GM19193 (cell line): ENCODE results near the gene ABTB2.

Source experiments
- POLR2A ChIP-seq: IDR thresholded peaks from 4 replicates; pipeline ENCODE4 v1.6.1; 2011; ENCODE audit not compliant: insufficient read depth, insufficient read length; ENCODE audit errors: extremely low read depth

Gene ABTB2

DNA sequence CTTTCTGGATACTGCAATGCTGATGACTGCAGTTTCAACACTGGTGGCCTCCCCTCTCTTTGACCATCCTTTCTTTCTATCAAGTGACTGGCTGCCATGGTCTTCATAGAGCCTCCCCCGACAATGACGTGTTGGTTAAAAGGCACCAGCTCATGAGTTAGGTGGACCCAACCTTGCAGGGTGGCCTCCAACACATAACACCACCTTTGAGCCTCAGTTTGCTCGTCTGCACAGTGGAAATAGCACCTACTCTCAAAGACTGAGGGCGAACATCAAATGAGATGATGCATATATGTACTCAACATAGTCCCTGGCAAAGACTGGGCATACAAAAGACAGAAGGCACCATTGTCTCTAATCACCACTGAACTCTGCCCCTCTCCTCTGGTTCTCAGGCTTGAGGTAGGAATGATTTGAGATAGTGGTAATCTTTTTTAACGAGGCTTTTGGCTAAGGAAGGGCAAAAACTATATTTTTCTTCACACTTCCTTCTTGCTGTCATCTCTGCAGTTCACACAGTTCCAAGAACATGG lies 133.3 kb downstream of the ABTB2 start:
- no peak for TF ChIP-seq POLR2A

DNA sequence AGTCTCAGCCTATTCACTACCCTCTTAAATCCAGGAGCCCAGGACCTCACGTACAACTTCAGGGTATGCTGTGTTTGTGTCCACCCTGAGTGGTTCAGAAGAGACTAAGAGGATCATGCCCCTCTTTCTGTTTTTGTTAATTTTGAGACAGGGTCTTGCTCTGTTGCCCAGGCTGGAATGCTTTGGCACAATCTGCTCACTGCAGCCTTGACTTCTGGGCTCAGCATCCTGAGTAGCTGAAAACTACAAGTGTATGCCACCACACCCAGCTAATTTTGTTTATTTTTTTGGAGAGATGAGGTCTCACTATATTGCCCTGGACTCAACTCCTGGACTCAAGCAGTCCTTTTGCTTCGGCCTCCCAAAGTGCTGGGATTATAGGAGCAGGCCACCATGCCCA lies 133.9 kb downstream of the ABTB2 start:
- no peak for TF ChIP-seq POLR2A

DNA sequence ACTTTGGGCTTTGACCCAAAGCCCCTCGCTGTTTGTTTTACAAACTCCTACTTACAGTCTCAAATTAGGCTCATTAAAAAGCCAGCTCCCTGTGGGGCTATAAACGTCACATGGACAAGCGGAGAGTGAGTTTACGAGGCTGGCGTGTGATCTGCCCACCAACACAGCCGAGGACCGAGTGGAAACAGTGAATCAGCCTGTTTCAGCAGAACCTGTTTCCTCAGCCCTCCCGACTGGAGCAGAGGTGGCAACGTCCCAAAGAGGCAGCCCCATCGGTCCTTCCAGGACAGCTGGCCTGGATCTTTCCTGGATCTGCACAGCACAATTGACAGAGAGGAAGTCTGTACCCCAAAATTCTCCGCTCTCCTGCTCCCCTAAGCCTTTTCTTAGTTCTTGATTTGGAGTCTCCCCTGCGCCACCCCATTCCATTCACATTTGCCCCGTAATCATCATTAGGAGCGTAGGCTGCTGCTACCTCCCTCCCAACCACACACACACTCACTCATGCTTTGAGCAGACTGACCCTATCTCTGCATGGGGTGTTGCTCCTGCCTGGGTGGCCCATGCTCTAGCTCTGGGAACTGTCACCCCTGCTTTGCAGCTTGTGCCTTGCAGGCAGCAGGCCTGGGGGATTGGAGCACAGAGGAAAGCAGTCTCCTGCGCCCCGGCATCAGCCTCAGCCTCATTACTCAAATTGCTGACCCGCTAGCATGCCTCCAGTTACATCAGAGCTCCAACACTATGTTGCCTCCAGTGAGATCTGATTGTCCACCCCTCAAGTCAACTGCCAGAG lies 134.6 kb downstream of the ABTB2 start:
- TF ChIP-seq POLR2A: no peak

DNA sequence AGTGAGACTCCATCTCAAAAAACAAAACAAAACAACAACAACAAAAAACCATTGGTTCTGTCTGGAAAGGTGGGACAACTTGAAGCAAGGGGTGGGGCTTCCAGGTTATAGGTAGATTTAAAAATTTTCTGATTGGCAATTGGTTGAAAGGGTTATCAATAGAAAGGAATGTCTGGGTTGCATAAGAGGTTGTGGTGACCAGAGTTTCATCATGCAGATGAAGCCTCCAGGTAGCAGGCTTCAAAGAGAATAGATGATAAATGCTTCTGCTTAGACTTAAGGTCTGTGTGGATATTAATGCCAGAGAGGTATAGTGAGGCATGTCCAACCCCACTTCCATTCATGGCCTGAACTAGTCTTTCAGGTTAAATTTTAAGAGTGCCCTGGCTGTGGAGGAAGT lies 135.8 kb downstream of the ABTB2 start:
- no peak for TF ChIP-seq POLR2A

DNA sequence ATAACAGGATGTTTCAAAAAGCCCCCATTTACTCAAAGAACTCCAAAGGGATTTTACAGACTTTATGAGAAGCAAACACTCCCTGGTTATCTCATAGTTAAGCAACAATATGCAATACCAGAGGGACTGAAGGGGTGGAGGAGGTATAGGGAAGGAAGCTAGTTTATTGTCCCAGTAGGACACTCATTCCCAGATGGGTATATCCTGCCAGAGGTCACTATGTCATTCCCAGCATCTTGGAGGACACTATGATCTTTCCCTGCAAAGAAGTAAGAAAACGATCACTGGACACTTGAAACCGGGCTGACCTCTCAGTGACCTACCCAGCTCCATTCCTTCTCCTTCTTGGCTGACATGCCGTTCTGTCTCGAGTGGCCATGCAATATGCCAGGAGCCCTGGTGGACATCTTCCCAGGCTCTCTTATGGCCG lies 137.9 kb downstream of the ABTB2 start:
- TF ChIP-seq POLR2A: no peak

DNA sequence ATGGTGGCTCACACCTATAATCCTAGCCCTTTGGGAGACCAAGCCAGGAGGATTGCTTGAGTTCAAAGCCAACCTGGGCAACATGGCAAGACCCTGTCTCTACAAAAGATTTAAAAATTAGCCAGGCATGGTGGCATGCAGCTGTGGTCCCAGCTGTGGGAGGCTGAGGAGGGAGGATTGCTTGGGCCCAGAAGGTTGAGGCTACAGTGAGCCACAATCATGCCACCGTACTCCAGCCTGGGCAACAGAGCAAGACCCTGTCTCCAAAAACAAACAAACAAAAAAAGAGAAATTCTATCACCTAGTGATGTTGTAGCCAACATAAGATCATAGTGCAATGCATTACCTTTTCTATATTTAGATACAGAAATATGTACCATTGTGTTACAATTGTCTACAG lies 138.5 kb downstream of the ABTB2 start:
- TF ChIP-seq POLR2A: no peak

DNA sequence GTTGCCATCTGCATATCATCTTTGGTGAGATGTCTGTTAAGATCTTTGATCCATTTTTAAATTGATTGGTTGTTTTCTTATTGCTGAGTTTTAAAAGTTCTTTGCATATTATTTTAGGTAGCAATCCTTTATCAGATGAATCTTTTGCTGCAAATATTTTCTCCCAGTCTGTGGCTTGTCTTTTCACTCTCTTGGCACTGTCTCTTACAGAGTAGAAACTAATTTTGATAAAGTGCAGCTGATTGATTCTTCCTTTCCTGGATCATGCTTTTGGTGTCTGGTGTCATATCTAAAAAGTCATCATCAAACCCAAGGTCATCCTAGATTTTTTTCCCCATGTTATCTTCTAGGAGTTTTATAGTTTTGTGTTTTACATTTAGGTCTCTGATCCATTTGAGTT lies 139.7 kb downstream of the ABTB2 start:
- no peak for TF ChIP-seq POLR2A

DNA sequence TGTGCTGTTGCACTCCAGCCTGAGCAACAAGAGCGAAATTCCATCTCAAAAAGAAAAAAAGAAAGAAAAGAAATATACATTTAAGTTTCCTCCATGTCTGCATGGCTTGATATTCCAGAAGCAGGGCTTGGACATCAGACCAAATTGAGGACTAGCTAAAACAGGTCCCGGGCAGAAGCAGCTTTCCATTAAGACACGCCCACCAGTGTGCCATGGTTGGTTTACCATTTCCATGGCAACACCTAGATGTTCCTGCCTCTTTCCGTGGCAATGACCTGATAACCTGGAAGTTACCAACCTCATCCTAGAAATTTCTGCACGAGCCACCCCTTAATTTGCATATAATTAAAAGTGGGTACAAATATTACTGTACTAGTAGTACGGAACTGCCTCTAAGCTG lies 141.1 kb downstream of the ABTB2 start:
- TF ChIP-seq POLR2A: no peak

DNA sequence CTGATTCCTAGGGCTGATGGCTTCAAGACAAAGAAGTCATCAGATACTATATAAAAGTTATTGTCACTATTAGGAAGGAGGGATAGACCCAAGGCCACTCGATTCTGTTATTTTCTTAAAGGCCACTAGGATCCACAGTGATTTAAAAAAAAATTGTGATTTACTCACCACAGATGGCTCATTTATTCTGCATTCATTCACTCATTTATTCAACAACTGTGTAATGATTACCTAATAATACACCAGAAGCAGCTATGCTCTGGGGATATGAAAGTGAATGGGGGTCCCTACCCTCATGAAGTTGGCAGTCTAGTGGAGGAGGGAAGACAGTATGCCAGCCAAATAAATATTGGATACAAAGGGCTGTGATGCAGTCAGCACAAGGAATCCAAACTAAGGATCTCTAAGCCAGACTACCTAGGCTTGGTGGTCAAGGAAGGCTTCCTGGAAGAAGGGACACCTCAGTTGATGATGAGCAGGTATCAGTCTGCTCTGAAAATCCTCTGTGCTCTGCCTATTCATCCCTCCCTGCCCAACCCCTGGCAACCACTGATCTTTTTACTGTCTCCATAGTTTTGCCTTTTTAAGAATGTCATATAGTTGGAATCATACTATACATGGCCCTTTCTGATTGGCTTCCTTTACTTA lies 141.9 kb downstream of the ABTB2 start:
- TF ChIP-seq POLR2A: no peak

DNA sequence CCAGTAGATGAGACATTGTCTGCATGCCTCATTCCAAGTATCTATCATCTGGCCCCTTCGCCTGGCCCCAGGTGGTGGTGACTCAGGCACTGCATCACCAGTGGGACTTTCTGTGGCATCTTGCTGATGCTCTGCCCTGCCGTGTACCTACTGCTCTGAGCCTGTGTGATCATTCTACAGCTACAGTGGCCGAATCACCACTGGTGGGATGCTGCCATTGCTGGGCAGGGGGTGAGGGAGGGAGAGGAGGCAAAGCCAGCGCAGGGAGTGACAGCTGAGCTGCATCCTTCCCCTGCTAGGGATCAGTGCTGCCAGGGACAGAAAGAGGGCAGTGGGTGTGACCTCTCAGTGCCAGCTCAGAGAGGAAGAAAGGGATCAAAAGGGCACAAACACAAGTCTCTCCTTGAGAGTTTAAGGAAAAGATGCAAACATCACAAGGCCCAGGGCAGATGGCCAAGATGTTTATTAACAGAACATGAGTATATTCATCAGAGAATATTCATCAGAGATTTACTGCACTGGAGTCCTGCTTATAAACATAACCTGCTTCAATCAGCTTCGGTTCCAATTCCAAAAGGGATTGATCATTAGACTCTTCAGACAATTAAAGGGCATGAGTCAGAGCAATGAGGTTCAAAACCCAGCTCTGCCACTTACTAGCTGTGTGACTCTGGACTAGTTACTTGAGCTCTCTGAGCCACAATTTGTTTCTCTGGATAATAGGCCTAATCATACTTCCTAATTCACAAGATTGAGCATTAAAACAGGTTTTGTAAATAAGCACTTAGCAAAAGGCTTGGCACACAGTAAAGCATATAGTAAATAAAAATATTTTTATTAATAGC lies 142.6 kb downstream of the ABTB2 start:
- no peak for TF ChIP-seq POLR2A

DNA sequence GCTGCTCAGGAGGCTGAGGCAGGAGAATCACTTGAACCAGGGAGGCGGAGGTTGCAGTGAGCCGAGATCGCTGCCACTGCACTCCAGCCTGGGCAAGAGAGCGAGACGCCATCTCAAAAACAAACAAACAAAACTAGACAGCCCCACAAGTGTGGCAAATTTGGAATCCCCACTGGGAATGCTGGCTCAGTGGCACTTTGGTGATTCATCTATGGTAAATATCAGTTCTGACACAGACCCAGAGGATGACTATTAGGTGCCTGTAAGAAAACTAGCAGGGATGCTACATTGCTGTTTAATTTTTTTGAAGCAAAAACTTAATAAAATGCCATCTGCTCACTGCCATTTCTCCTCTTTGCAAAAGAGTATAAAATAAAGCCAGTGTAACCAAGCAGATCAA lies 144.4 kb downstream of the ABTB2 start:
- TF ChIP-seq POLR2A: no peak

DNA sequence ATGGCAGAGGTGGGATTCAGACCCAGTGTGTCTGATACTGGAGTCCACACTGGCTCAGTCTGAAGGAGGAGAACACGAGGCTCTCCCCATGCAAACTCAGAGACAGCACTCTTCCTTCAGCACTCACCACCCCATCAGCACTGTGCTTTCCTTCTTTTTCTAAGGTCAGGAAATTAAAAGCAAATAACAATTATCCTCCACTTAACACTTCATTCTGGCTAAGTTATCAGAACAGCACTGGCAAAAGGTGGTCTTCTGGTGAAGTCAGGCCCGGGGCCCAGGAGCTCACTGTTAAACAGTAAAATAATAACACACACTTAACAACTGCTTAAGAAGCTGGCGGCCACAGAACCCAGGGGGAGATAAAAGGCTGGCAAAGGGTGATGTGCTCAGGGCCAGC lies 145.2 kb downstream of the ABTB2 start:
- TF ChIP-seq POLR2A: no peak

DNA sequence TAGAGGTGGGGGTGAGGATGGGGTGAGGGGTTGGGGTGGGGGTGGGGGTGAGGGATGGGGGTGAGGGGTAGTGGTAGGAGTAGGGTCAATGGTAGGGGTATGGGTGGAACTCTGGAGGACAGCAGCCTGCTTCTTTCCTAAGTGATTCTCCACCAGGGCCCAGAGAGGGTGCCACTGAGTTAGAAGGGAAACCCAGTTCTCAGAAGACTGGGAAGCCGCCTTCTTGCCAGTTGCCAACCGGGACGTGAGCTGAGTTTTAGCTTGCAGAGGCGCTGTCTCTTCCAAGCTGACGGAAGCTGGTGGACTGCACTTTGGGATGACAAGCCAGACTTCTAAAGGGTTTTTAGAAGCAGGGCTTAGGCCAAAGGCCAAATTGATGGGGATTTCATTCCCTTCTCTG lies 148.0 kb downstream of the ABTB2 start:
- TF ChIP-seq POLR2A: no peak

DNA sequence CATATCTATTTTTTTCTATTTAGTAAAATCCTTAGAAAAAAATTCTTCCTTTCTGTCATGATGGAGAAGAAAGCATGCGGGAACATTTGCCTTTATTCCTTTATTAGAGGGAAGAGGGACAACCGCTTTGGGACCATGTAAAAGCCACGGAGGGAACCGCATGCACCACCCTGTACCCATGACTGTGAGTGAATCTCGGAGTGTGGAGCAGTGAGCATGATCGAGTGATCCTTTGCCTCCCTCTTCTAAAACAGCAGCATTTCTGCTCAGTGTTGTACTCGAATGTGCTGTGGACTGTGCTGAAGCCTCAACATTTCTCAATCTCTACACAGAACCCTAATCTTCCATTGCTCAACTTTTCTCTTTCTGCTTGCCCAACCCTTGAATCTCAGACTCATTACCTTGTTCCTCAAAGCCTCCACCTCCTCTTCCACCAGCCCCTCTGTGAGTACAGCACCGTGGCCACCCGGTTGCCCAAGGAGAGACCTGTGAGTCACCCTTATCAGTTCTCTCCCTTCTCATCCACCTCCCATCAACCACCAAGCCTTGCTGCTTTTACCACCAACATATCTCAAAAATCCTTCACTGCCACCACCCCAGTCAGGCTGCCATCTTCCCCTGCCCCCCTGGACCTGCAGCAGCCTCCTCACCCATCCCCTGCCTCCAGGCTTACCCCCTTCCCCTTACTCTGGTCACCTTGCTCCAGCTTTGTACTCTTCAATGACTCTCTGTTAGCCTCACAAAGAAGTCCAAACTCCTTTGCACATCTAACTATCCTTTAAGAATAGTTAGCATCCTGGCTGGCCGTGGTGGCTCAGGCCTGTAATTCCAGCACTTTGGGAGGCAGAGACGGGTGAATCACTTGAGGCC lies 149.3 kb downstream of the ABTB2 start:
- TF ChIP-seq POLR2A: no peak

DNA sequence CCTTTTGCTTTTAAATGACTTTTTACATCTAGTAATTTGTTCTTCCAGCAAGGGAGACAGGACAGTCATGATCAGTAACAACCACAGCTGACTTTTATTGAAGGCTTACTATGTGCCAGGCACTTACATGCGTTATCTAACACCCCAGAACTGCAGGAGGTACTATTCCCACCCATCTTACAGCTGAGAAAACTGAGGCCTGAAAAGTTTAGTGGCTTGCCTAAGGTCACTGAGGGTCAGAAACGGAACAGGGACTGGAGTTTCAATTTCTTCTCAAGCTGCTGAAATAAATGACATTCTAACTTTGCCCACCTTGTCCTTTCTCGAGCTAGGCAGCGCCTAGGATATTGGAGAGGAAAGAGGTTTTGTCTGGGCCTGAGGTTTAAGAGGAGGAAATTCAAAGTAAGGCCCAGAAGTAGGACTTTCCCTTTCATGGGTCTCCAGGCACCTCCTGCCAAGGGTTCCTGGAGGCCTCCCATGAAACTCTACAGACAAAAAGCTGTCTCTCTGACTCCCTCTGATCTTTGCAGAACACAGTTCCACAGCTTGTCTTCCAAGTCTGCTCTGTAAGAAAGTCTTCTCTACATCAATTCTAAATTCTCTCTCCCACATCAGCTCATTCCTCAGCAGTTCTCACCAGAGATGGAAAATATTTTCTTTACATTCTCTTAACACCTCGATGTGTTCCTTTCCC lies 150.2 kb downstream of the ABTB2 start:
- TF ChIP-seq POLR2A: no peak
